ENCODE results near the gene TSPYL2.

The TSPYL2 gene

GRCh38 chrX:53087388-53087831 lies 5.2 kb downstream of the TSPYL2 start:
- DNase-seq: no peak
- no peak for TF ChIP-seq CTCF (IDR thresholded peaks at IDR 0.05)
- Histone ChIP-seq H3K9me3 (no peaks in the 10 kb centered on the region), H3K27ac (peak overlapping the region; percentile 82 to 97), H3K4me3 (peak overlapping the region in 1 of 2 donors; percentile 52), H3K4me1 (peaks cover 0 to 44% (median 12%) of the 10 kb centered on the region in 4 donors), H3K27me3 (no peaks in the 10 kb centered on the region), H3K36me3 (peaks cover 8 to 21% (median 9%) of the 10 kb centered on the region in 3 donors)
- intact Hi-C loops (cut with DNase I; ENCODE audit: low total_unique reads): no loop called here

GRCh38 chrX:53088136-53088974 lies 6.2 kb downstream of the TSPYL2 start:
- Histone ChIP-seq H3K36me3 (peaks cover 8 to 21% (median 9%) of the 10 kb centered on the region in 3 donors), H3K27ac (peak overlapping the region; percentile 82 to 97), H3K4me3 (peak overlapping the region; percentile 47 to 52), H3K9me3 (no peaks in the 10 kb centered on the region), H3K4me1 (peaks cover 0 to 44% (median 12%) of the 10 kb centered on the region in 4 donors), H3K27me3 (no peaks in the 10 kb centered on the region)
- peak; percentile 73 to 93 for DNase-seq
- intact Hi-C loops (cut with DNase I; ENCODE audit: low total_unique reads): no loop called here
- TF ChIP-seq CTCF (IDR thresholded peaks at IDR 0.05): no peak

- peak overlapping the region; percentile 82 to 97 for H3K27ac ChIP-seq
- peak in 1 of 2 donors; percentile 64 for DNase-seq
- no peaks in the 10 kb centered on the region for H3K27me3 ChIP-seq
- intact Hi-C loops (cut with DNase I; ENCODE audit: low total_unique reads): no loop called here
- peaks cover 0 to 38% (median 10%) of the 10 kb centered on the region in 4 donors for H3K4me1 ChIP-seq
- peaks cover 8 to 18% (median 9%) of the 10 kb centered on the region in 3 donors for H3K36me3 ChIP-seq
- TF ChIP-seq CTCF (IDR thresholded peaks at IDR 0.05): peak; percentile 67 to 71
- H3K9me3 ChIP-seq: no peaks in the 10 kb centered on the region
- peak overlapping the region; percentile 47 to 52 for H3K4me3 ChIP-seq
These were observed 7.2 kb downstream of the TSPYL2 start for GRCh38 chrX:53089224-53089842.

- Histone ChIP-seq H3K36me3 (peaks cover 6 to 12% (median 8%) of the 10 kb centered on the region in 3 donors), H3K27me3 (no peaks in the 10 kb centered on the region), H3K4me1 (peaks cover 0 to 36% (median 10%) of the 10 kb centered on the region in 4 donors), H3K27ac (no peak overlapping the region), H3K9me3 (no peaks in the 10 kb centered on the region), H3K4me3 (no peak overlapping the region)
- TF ChIP-seq CTCF (IDR thresholded peaks at IDR 0.05): no peak
- intact Hi-C loops (cut with DNase I; ENCODE audit: low total_unique reads): no loop called here
- no peak for DNase-seq
These were observed 7.8 kb downstream of the TSPYL2 start for GRCh38 chrX:53089925-53090324.

GRCh38 chrX:53091354-53091753 lies 9.2 kb downstream of the TSPYL2 start:
- H3K9me3 ChIP-seq: no peaks in the 10 kb centered on the region
- H3K4me1 ChIP-seq: peaks cover 0 to 25% (median 6%) of the 10 kb centered on the region in 4 donors
- H3K4me3 ChIP-seq: no peak overlapping the region
- DNase-seq: no peak
- no peak overlapping the region for H3K27ac ChIP-seq
- intact Hi-C loops (cut with DNase I; ENCODE audit: low total_unique reads): no loop called here
- no peaks in the 10 kb centered on the region for H3K36me3 ChIP-seq
- TF ChIP-seq CTCF (IDR thresholded peaks at IDR 0.05): no peak
- H3K27me3 ChIP-seq: no peaks in the 10 kb centered on the region

Data from tibial artery (tissue), 4 donors.